DOHH2 (cell line): Measurements from ENCODE around the gene UBAC2.

Experiments used
- H3F3A ChIP-seq: fragments of 200-600 bp; sonication (generic), shearing (Covaris generic); 2 replicates; pipeline ENCODE4 v1.6.0; 2016; ENCODE audit warnings: antibody characterized with exemption, mild to moderate bottlenecking; ENCODE audit not compliant: control insufficient read depth, insufficient read depth
- H3K27ac ChIP-seq: fragments of 200-600 bp; sonication (generic); 2 replicates; pipeline ENCODE4 v1.5.1; 2014; ENCODE audit warnings: low read depth, mild to moderate bottlenecking, low read length, moderate library complexity
- H3K27me3 ChIP-seq: fragments of 200-600 bp; sonication (generic); 2 replicates; pipeline ENCODE4 v1.6.1; 2014; ENCODE audit warnings: mild to moderate bottlenecking, low read length, mixed read lengths; ENCODE audit not compliant: control insufficient read depth
- H3K36me3 ChIP-seq: fragments of 200-600 bp; sonication (generic); 2 replicates; pipeline ENCODE4 v1.6.1; 2014; ENCODE audit warnings: mild to moderate bottlenecking, low read length, moderate library complexity, mixed read lengths; ENCODE audit not compliant: control insufficient read depth
- H3K4me1 ChIP-seq: fragments of 200-600 bp; sonication (generic); 2 replicates; pipeline ENCODE4 v1.6.1; 2014; ENCODE audit warnings: mild to moderate bottlenecking, low read length, mixed read lengths; ENCODE audit not compliant: control insufficient read depth
- H3K4me2 ChIP-seq: fragments of 200-600 bp; sonication (generic); 2 replicates; pipeline ENCODE4 v1.6.0; 2014; ENCODE audit warnings: mild to moderate bottlenecking, low read length, moderate library complexity
- H3K4me3 ChIP-seq: fragments of 200-600 bp; sonication (generic); 2 replicates; pipeline ENCODE4 v1.5.1; 2014; ENCODE audit warnings: mild to moderate bottlenecking, low read length, mixed read lengths
- H3K79me2 ChIP-seq: fragments of 200-600 bp; sonication (generic); 2 replicates; pipeline ENCODE4 v1.6.1; 2014; ENCODE audit warnings: mild to moderate bottlenecking, low read length, mixed read lengths; ENCODE audit not compliant: control insufficient read depth
- H3K9me2 ChIP-seq: fragments of 200-600 bp; sonication (generic); replicated peaks from 2 replicates; pipeline ENCODE4 v1.6.1; 2014; ENCODE audit warnings: mild to moderate bottlenecking, low read length, mixed read lengths; ENCODE audit not compliant: control insufficient read depth
- H3K9me3 ChIP-seq: fragments of 200-600 bp; sonication (generic); 2 replicates; pipeline ENCODE4 v1.6.1; 2014; ENCODE audit warnings: antibody characterized with exemption, low read length, mixed read lengths; ENCODE audit not compliant: control insufficient read depth, insufficient read depth
- H4K20me1 ChIP-seq: fragments of 200-600 bp; sonication (generic); 2 replicates; pipeline ENCODE4 v1.6.0; 2014; ENCODE audit warnings: low read depth, mild to moderate bottlenecking, antibody characterized with exemption, low read length, moderate library complexity; ENCODE audit not compliant: control insufficient read depth, insufficient read depth
- EZH2phosphoT487 ChIP-seq: fragments of 200-600 bp; sonication (generic); IDR thresholded peaks from 2 replicates; pipeline ENCODE4 v1.6.1; 2017; ENCODE audit warnings: borderline replicate concordance, mild to moderate bottlenecking, antibody characterized with exemption, low read length, moderate library complexity, mixed read lengths
- TF ChIP-seq, protein P1 (sequence below): fragments of 200-600 bp; sonication (generic); IDR thresholded peaks from one replicate; pipeline ENCODE4 v1.5.1; 2014; ENCODE audit warnings: antibody characterized with exemption, mild to moderate bottlenecking, low read depth, low read length; ENCODE audit not compliant: poor library complexity, severe bottlenecking

UBAC2 gene

DNA sequence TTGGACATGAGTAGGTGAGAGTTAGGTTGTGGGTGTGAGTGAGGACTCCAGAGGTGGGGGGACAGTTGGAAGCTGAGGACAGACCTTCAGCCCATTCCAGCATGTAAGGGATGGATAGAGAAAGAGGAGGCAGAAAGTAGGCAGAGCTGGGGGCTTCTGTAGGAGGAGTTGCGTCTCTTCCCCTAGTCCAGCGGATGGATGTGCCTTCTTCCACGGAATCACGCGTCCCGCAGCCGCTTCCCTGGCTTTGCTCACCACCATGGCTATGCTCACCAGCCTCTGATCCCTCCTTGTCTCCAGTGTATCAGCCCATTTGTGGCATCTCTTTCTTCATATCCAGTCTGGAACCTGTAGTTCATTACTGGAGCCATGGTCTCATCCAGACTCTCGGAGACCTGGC is 5.6 kb downstream of the UBAC2 start:
- peaks cover 33% of the 10 kb centered on the region for H4K20me1 ChIP-seq
- H3K79me2 ChIP-seq, result peaks cover 95% of the 10 kb centered on the region
- H3K9me3 ChIP-seq, result no peaks in the 10 kb centered on the region
- TF ChIP-seq, protein P1, sequence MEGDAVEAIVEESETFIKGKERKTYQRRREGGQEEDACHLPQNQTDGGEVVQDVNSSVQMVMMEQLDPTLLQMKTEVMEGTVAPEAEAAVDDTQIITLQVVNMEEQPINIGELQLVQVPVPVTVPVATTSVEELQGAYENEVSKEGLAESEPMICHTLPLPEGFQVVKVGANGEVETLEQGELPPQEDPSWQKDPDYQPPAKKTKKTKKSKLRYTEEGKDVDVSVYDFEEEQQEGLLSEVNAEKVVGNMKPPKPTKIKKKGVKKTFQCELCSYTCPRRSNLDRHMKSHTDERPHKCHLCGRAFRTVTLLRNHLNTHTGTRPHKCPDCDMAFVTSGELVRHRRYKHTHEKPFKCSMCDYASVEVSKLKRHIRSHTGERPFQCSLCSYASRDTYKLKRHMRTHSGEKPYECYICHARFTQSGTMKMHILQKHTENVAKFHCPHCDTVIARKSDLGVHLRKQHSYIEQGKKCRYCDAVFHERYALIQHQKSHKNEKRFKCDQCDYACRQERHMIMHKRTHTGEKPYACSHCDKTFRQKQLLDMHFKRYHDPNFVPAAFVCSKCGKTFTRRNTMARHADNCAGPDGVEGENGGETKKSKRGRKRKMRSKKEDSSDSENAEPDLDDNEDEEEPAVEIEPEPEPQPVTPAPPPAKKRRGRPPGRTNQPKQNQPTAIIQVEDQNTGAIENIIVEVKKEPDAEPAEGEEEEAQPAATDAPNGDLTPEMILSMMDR, result no peak
- no peak for TF ChIP-seq EZH2phosphoT487
- H3K4me2 ChIP-seq, result peak overlapping the region; percentile 92; the same call in 1 of the 2 replicates
- no peak overlapping the region for H3K4me3 ChIP-seq
- H3K9me2 ChIP-seq, result no peaks in the 10 kb centered on the region
- peaks cover 26% of the 10 kb centered on the region for H3K36me3 ChIP-seq
- H3F3A ChIP-seq, result peaks cover 6% of the 10 kb centered on the region; the same call in 1 of the 2 replicates
- H3K27me3 ChIP-seq, result no peaks in the 10 kb centered on the region
- H3K4me1 ChIP-seq, result peaks cover 64% of the 10 kb centered on the region
- H3K27ac ChIP-seq, result no peak overlapping the region

- no peaks in the 10 kb centered on the region for H3K9me3 ChIP-seq
- peak overlapping the region; percentile 8; the same call in 1 of the 2 replicates for H3K4me2 ChIP-seq
- H3K4me1 ChIP-seq, result peaks cover 64% of the 10 kb centered on the region
- TF ChIP-seq EZH2phosphoT487, result no peak
- TF ChIP-seq, protein P1, result no peak
- peaks cover 6% of the 10 kb centered on the region; the same call in 1 of the 2 replicates for H3F3A ChIP-seq
- H3K9me2 ChIP-seq, result no peaks in the 10 kb centered on the region
- H3K36me3 ChIP-seq, result peaks cover 33% of the 10 kb centered on the region
- H4K20me1 ChIP-seq, result peaks cover 38% of the 10 kb centered on the region
- H3K4me3 ChIP-seq, result no peak overlapping the region
- no peak overlapping the region for H3K27ac ChIP-seq
- peaks cover 95% of the 10 kb centered on the region for H3K79me2 ChIP-seq
- H3K27me3 ChIP-seq, result no peaks in the 10 kb centered on the region
Observed at GRCh38 chr13:99206873-99207272, 6.2 kb downstream of the UBAC2 start.

DNA sequence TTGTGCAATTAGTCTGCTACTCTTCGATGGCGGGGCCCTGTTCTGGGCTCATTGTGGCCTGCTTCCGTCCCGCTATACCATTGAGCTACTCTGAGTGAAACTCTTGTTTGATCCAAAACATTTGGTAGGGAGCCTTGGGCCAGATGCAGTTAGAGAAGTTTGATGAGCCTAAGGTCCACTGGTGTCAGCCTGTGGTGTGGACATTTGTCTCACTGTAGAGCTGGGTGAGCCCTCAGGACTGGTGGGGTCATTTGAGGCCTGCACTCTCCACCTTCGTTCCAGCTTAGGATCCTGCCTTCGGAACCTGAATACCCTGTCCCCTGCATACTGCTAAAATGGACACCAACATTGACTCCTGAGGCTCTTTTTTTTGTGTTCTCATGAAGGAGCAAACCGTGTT is 6.9 kb downstream of the UBAC2 start:
- Histone ChIP-seq H3K4me2 (peak overlapping the region; percentile 27), H3K79me2 (peaks cover 95% of the 10 kb centered on the region), H4K20me1 (peaks cover 37% of the 10 kb centered on the region), H3K27me3 (no peaks in the 10 kb centered on the region), H3F3A (peaks cover 6% of the 10 kb centered on the region; the same call in 1 of the 2 replicates), H3K4me3 (no peak overlapping the region), H3K27ac (no peak overlapping the region), H3K9me3 (no peaks in the 10 kb centered on the region), H3K36me3 (peaks cover 33% of the 10 kb centered on the region), H3K4me1 (peaks cover 57% of the 10 kb centered on the region), H3K9me2 (no peaks in the 10 kb centered on the region)
- TF ChIP-seq, protein P1, result no peak
- no peak for TF ChIP-seq EZH2phosphoT487
